Measurements from ENCODE around the gene XYLB. TPM values are rescaled to one million over a fixed set of nuclear protein-coding genes. Genes with fewer than 3 reads are reported as not detected.

Gene XYLB
- total RNA-seq, 1 experiment from 2014 or later: 14.0 TPM

GRCh38 chr3:38454884-38455638 lies 108.5 kb downstream of the XYLB start:
- CTCF ChIA-PET: interaction anchor here (0.9 to 1.3 kb wide), 2 partner anchors 10 to 25 kb away, joined by 3 to 4 read pairs; no protein-coding TSS in a partner anchor
- no peaks in the 10 kb centered on the region for H3K9me2 ChIP-seq (ENCODE audit: insufficient read depth)
- TSS peak; percentile 77 for BruUV-seq (replicated peaks)

GRCh38 chr3:38455639-38456430 lies 109.2 kb downstream of the XYLB start:
- Histone ChIP-seq H3K36me3 (ENCODE audit: control insufficient read depth in 1 of 2, insufficient read depth in 2 of 2, low read length in 2 of 2) (no peaks in the 10 kb centered on the region), H3K4me2 (ENCODE audit: low read length) (peak overlapping the region; percentile 97), H3K4me3 (replicated peaks in 1 of 2; ENCODE audit: low read depth in 1 of 2, low read length in 2 of 2) (peak overlapping the region; percentile 77 to 84), H3K9me2 (ENCODE audit: insufficient read depth) (no peaks in the 10 kb centered on the region), H3K9ac (ENCODE audit: low read length) (peak overlapping the region; percentile 90), H3K9me3 (ENCODE audit: control insufficient read depth in 1 of 2, insufficient read depth in 1 of 2, low read depth in 1 of 2, low read length in 2 of 2) (no peaks in the 10 kb centered on the region), H3K79me2 (ENCODE audit: insufficient read depth, low read length) (peaks cover 59% of the 10 kb centered on the region), H3K4me1 (ENCODE audit: control insufficient read depth in 1 of 2, insufficient read depth in 2 of 2, low read length in 2 of 2) (peaks cover 37 to 64% of the 10 kb centered on the region in 2 experiments), H3K27ac (ENCODE audit: low read depth, low read length) (peak overlapping the region; percentile 97; the same call in 1 of the 2 replicates), H4K20me1 (ENCODE audit: insufficient read depth) (no peaks in the 10 kb centered on the region), H3K27me3 (ENCODE audit: insufficient read depth, low read length) (no peaks in the 10 kb centered on the region), H2AFZ (ENCODE audit: low read depth, low read length, poor library complexity, severe bottlenecking) (no peak overlapping the region)
- intact Hi-C loops (cut with micrococcal nuclease): loop anchor here (10.0 kb wide), 2 partner anchors 101 to 321 kb away; partner anchors contain the start of genes ACAA1 and MYD88
- ChIA-PET RAD21 (ENCODE audit: low non-redundant PET in 1 of 2, low total read pairs in 2 of 2, uncharacterized antibody in 2 of 2, unreplicated experiment in 2 of 2) (no interaction called here), POLR2A (interaction anchor here (1.2 kb wide), 1 partner anchor 109 kb away, joined by 3 read pairs; the partner anchor contains the start of gene XYLB), CTCF (interaction anchor here (0.9 to 1.3 kb wide), 2 partner anchors 10 to 24 kb away, joined by 3 to 4 read pairs; no protein-coding TSS in a partner anchor)
- BruUV-seq (replicated peaks): no TSS peak
- DNase-seq (ENCODE audit: low read depth, low spot score): no peak
- ATAC-seq: 0 out of 2 replicates have a peak, but pooled peaks have one; percentile 0
- no peak for TF ChIP-seq EZH2 (IDR thresholded peaks at IDR 0.05)
- TF ChIP-seq RAD21 (IDR thresholded peaks at IDR 0.05; ENCODE audit: low read depth): no peak
- no peak for TF ChIP-seq SRF (IDR thresholded peaks at IDR 0.05; ENCODE audit: low read depth)
- TF ChIP-seq YY1 (IDR thresholded peaks at IDR 0.05; ENCODE audit: extremely low read depth, insufficient replicate concordance, low read depth, low read length): no peak
- no peak for TF ChIP-seq CBX3 (IDR thresholded peaks at IDR 0.05; ENCODE audit: low read depth)
- TF ChIP-seq POLR2AphosphoS5 (IDR thresholded peaks at IDR 0.05; ENCODE audit: low read depth, low read length): no peak
- TF ChIP-seq ZNF274 (IDR thresholded peaks at IDR 0.05; ENCODE audit: low read depth, low read length): no peak
- no peak for TF ChIP-seq CEBPB (IDR thresholded peaks at IDR 0.05; ENCODE audit: low read depth)
- TF ChIP-seq CTCF (IDR thresholded peaks at IDR 0.05 in 2 of 3, conservative IDR thresholded peaks at IDR 0.05 in 1 of 3; ENCODE audit: borderline replicate concordance in 1 of 3, insufficient read depth in 1 of 3, low read depth in 2 of 3, low read length in 2 of 3): no peak
- TF ChIP-seq FOSL1 (IDR thresholded peaks at IDR 0.05; ENCODE audit: low read depth): no peak
- TF ChIP-seq ZFX (IDR thresholded peaks at IDR 0.05): no peak
- TF ChIP-seq POLR2A (IDR thresholded peaks at IDR 0.05; ENCODE audit: borderline replicate concordance, extremely low read depth, insufficient read depth, insufficient read length): no peak
- TF ChIP-seq SIN3A (IDR thresholded peaks at IDR 0.05; ENCODE audit: low read depth): no peak

More at GRCh38 chr3:38454884-38455638, 108.5 kb downstream of the XYLB start:
- H3K36me3 ChIP-seq (ENCODE audit: control insufficient read depth in 1 of 2, insufficient read depth in 2 of 2, low read length in 2 of 2): no peaks in the 10 kb centered on the region
- ATAC-seq (peak; percentile 73), DNase-seq (ENCODE audit: low read depth, low spot score) (no peak)
- H2AFZ ChIP-seq (ENCODE audit: low read depth, low read length, poor library complexity, severe bottlenecking): no peak overlapping the region
- H3K27me3 ChIP-seq (ENCODE audit: insufficient read depth, low read length): no peaks in the 10 kb centered on the region
- RAD21 ChIA-PET (ENCODE audit: low non-redundant PET in 1 of 2, low total read pairs in 2 of 2, uncharacterized antibody in 2 of 2, unreplicated experiment in 2 of 2): no interaction called here
- peaks cover 37 to 64% of the 10 kb centered on the region in 2 experiments for H3K4me1 ChIP-seq (ENCODE audit: control insufficient read depth in 1 of 2, insufficient read depth in 2 of 2, low read length in 2 of 2)
- peak overlapping the region; percentile 97 for H3K27ac ChIP-seq (ENCODE audit: low read depth, low read length)
- peaks cover 55% of the 10 kb centered on the region for H3K79me2 ChIP-seq (ENCODE audit: insufficient read depth, low read length)
- no peak for TF ChIP-seq EZH2 (IDR thresholded peaks at IDR 0.05)
- peak; percentile 75 for TF ChIP-seq MAX (IDR thresholded peaks at IDR 0.05)
- no peak; the same call in 1 of the 2 replicates for TF ChIP-seq SIN3A (IDR thresholded peaks at IDR 0.05; ENCODE audit: low read depth)
- peak; percentile 87 for TF ChIP-seq EGR1 (IDR thresholded peaks at IDR 0.05; ENCODE audit: low read depth)
- TF ChIP-seq POLR2A (IDR thresholded peaks at IDR 0.05; ENCODE audit: borderline replicate concordance, extremely low read depth, insufficient read depth, insufficient read length): peak; percentile 63
- TF ChIP-seq POLR2AphosphoS5 (IDR thresholded peaks at IDR 0.05; ENCODE audit: low read depth, low read length): peak; percentile 79
- no peaks in the 10 kb centered on the region for H4K20me1 ChIP-seq (ENCODE audit: insufficient read depth)
- POLR2A ChIA-PET: interaction anchor here (1.2 kb wide), 1 partner anchor 108 kb away, joined by 3 read pairs; the partner anchor contains the start of gene XYLB
- no peaks in the 10 kb centered on the region for H3K9me3 ChIP-seq (ENCODE audit: control insufficient read depth in 1 of 2, insufficient read depth in 1 of 2, low read depth in 1 of 2, low read length in 2 of 2)
- H3K9ac ChIP-seq (ENCODE audit: low read length): peak overlapping the region; percentile 90
- intact Hi-C loops (cut with micrococcal nuclease): loop anchor here (10.0 kb wide), 2 partner anchors 100 to 320 kb away; partner anchors contain the start of genes ACAA1 and MYD88
- H3K4me3 ChIP-seq (replicated peaks in 1 of 2; ENCODE audit: low read depth in 1 of 2, low read length in 2 of 2): peak overlapping the region; percentile 77 to 84
- H3K4me2 ChIP-seq (ENCODE audit: low read length): peak overlapping the region; percentile 97
